Measurements from ENCODE around the gene DNAJC4. TPM values are rescaled to one million over a fixed set of nuclear protein-coding genes. Genes with fewer than 3 reads are reported as not detected.

Gene DNAJC4
- total and polyA plus RNA-seq, 9 of the 15 experiments (the other 6 are each of a cell fraction or from before 2014, with no cell fraction given): 4.0 to 32.6 (median 19.9) TPM

DNA sequence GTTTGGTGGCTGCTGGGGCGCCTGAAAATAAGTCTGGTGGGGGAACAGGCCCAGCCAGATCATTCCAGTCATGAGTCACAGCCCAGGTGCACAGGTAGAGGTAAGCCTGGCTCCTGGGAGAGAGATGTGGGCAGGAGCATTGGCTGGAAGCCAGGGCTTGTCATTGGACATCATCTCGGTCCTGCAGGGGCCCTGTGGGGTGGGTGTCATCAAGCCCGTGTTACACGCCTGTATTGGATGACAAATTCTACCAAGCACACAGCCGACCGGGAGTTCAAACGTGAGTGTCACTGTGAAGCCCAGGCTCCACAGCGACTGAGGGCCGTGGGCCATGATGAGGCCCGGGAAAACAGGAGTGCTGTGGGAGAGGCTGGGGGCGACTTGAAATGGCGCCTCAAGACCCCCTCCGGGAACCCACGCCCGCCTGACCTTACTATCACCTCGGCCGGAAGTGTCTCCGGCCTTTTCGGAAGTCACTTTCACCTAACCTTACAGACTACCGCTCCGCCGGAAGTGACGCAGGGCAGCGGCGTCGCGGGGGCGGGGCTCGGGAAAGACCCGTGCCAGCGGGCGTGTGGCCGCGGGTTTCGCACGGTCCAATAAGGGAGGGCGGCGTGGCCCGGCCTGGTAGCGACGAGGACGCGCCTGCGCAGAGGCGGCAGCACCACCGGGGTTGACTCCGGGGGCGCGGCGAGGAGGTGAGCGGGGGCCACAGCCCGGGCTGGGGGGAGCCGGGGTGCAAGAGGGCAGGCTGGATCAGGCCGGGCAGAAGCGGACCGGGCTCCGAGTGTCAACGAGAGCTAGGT is 10.3 kb downstream of the DNAJC4 start, which contains the start of gene FKBP2 (continued):
- TF ChIP-seq ZNF764 (CRISPR knock-in tag; IDR thresholded peaks at IDR 0.05; ENCODE audit: low read depth) (0 out of 2 replicates have a peak, but pooled peaks have one; percentile 32), TEAD4 (IDR thresholded peaks at IDR 0.05; ENCODE audit: low read length) (peak; percentile 15; the same call in 1 of the 2 replicates), TEAD4 (CRISPR knock-in tag; IDR thresholded peaks at IDR 0.05; ENCODE audit: borderline replicate concordance) (no peak), KAT8 (IDR thresholded peaks at IDR 0.05; ENCODE audit: low read depth) (no peak), ZBTB17 (CRISPR knock-in tag; IDR thresholded peaks at IDR 0.05) (peak; percentile 82; the same call in 1 of the 2 replicates), NEUROD1 (IDR thresholded peaks at IDR 0.05; ENCODE audit: borderline replicate concordance, low read depth, low read length, partially characterized antibody) (peak; percentile 36), ETV5 (CRISPR knock-in tag; IDR thresholded peaks at IDR 0.05; ENCODE audit: low read depth) (peak; percentile 93), ZNF77 (CRISPR knock-in tag; IDR thresholded peaks at IDR 0.05) (peak; percentile 78; the same call in 1 of the 2 replicates), SMAD4 (CRISPR knock-in tag; conservative IDR thresholded peaks at IDR 0.05) (peak; percentile 66), E2F3 (CRISPR knock-in tag; IDR thresholded peaks at IDR 0.05) (no peak), BRD4 (IDR thresholded peaks at IDR 0.05) (peak; percentile 67; the same call in 1 of the 2 replicates), HNRNPLL (IDR thresholded peaks at IDR 0.05; ENCODE audit: low read depth, low read length, poor library complexity, severe bottlenecking) (peak; percentile 57), CCNT2 (IDR thresholded peaks at IDR 0.05; ENCODE audit: borderline replicate concordance, extremely low read depth, insufficient read length, low read depth, low read length) (peak; percentile 78), RUNX1 (IDR thresholded peaks at IDR 0.05; ENCODE audit: low read depth) (no peak), SIN3A (IDR thresholded peaks at IDR 0.05; ENCODE audit: borderline replicate concordance in 2 of 2, control insufficient read depth in 1 of 2, low read depth in 2 of 2, low read length in 2 of 2) (peak; percentile 44 to 62; a peak in 1 of 4 replicates), PTRF (tag; IDR thresholded peaks at IDR 0.05) (no peak)
- TF ChIP-seq, protein P1, sequence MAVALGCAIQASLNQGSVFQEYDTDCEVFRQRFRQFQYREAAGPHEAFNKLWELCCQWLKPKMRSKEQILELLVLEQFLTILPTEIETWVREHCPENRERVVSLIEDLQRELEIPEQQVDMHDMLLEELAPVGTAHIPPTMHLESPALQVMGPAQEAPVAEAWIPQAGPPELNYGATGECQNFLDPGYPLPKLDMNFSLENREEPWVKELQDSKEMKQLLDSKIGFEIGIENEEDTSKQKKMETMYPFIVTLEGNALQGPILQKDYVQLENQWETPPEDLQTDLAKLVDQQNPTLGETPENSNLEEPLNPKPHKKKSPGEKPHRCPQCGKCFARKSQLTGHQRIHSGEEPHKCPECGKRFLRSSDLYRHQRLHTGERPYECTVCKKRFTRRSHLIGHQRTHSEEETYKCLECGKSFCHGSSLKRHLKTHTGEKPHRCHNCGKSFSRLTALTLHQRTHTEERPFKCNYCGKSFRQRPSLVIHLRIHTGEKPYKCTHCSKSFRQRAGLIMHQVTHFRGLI (CRISPR knock-in tag; IDR thresholded peaks at IDR 0.05): no peak
- TF ChIP-seq, protein P2, sequence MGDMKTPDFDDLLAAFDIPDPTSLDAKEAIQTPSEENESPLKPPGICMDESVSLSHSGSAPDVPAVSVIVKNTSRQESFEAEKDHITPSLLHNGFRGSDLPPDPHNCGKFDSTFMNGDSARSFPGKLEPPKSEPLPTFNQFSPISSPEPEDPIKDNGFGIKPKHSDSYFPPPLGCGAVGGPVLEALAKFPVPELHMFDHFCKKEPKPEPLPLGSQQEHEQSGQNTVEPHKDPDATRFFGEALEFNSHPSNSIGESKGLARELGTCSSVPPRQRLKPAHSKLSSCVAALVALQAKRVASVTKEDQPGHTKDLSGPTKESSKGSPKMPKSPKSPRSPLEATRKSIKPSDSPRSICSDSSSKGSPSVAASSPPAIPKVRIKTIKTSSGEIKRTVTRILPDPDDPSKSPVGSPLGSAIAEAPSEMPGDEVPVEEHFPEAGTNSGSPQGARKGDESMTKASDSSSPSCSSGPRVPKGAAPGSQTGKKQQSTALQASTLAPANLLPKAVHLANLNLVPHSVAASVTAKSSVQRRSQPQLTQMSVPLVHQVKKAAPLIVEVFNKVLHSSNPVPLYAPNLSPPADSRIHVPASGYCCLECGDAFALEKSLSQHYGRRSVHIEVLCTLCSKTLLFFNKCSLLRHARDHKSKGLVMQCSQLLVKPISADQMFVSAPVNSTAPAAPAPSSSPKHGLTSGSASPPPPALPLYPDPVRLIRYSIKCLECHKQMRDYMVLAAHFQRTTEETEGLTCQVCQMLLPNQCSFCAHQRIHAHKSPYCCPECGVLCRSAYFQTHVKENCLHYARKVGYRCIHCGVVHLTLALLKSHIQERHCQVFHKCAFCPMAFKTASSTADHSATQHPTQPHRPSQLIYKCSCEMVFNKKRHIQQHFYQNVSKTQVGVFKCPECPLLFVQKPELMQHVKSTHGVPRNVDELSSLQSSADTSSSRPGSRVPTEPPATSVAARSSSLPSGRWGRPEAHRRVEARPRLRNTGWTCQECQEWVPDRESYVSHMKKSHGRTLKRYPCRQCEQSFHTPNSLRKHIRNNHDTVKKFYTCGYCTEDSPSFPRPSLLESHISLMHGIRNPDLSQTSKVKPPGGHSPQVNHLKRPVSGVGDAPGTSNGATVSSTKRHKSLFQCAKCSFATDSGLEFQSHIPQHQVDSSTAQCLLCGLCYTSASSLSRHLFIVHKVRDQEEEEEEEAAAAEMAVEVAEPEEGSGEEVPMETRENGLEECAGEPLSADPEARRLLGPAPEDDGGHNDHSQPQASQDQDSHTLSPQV (IDR thresholded peaks at IDR 0.05): peak; percentile 51; the same call in 1 of the 2 replicates
- TF ChIP-seq, protein P3, sequence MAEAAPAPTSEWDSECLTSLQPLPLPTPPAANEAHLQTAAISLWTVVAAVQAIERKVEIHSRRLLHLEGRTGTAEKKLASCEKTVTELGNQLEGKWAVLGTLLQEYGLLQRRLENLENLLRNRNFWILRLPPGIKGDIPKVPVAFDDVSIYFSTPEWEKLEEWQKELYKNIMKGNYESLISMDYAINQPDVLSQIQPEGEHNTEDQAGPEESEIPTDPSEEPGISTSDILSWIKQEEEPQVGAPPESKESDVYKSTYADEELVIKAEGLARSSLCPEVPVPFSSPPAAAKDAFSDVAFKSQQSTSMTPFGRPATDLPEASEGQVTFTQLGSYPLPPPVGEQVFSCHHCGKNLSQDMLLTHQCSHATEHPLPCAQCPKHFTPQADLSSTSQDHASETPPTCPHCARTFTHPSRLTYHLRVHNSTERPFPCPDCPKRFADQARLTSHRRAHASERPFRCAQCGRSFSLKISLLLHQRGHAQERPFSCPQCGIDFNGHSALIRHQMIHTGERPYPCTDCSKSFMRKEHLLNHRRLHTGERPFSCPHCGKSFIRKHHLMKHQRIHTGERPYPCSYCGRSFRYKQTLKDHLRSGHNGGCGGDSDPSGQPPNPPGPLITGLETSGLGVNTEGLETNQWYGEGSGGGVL (CRISPR knock-in tag; IDR thresholded peaks at IDR 0.05): no peak
